Stimulated activated naive CD4-positive, alpha-beta T cell (primary cell): ENCODE data around the gene CEP170.
"Not testable (repeated sequence)": the region's sequence is repeated elsewhere in the genome, so short reads cannot be mapped to it uniquely, and the experiment has no call there.

ENCODE experiments used
- DNase-seq, 6 experiments: peaks; one replicate each; lab custom pipeline; 2025; lab: John Stamatoyannopoulos, UW

Gene CEP170

DNA sequence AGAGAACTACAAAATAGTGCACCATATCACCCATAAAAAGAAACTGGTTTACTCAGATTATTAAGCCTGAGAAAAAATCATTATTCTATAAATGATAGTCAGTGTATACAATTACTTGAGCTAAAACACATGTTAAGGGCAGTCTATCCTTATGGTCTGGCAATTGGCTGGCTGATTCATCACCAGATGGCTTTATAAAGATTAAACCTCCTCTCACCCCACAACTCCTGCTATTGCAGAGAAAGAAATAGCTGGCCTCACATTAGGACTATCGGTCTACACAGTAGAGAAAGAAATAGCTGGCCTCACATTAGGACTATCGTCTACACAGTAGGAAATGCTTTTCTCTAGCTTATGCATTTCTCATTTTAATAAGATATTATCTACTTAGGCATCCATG, 21.2 kb downstream of the CEP170 start:
- no peak for DNase-seq

DNA sequence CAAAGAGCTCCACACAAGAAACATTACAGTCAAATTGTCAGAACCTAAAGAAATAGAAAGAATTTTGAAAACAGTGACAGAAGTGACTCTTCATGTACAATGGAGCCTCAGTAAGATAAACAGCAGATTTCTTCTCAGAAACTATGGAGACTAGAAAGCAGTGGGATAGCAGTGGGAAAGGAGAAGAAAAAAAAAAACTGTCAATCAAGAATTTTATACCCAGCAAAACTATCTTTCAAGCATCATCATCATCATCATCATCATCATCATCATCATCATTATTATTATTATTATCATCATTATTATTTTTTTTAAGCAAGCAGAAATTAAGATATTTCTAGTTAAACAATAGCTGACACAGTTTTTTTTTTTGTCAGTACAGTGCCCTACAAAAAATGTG, 24.2 kb downstream of the CEP170 start:
- DNase-seq: peak in 3 of 6 experiments; percentile 2 to 11 (median 9)

DNA sequence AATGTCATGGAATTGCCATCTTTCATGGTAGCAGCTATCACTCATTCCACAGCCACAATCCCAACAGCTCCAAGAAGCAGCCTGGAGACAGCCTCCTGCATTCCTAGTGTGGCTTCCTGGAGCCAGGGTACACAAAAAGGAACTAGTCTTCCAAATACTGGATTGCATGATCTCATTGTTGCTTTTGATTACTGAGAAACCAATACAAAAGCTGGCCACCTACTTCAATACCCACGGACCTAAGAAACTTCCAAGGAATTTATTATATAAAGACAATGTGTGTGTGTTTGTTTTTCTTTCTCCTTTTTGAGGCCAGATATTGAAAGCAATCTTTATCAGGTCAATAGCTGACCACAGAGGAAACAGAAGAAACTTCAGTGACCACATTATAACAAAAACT, 25.6 kb downstream of the CEP170 start:
- DNase-seq: no peak

DNA sequence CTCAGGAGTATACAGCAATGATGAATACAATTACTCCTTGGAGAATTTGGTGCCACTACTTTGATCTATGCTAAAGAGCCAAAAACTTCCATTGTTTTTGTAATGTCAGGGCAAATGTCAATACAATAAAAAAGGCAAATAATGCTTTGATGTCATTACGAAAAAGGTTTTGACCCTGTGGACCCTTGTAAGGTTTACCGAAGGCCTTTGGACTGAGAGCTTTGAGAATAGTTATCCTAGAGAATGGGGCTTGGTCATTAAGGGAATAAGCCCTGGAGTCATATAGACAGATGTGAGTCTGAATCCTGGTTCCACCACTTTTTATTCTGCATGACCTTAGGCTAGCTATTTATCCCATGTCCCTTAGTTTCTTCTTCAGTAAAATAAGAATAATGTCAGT, 27.5 kb downstream of the CEP170 start:
- no peak for DNase-seq

DNA sequence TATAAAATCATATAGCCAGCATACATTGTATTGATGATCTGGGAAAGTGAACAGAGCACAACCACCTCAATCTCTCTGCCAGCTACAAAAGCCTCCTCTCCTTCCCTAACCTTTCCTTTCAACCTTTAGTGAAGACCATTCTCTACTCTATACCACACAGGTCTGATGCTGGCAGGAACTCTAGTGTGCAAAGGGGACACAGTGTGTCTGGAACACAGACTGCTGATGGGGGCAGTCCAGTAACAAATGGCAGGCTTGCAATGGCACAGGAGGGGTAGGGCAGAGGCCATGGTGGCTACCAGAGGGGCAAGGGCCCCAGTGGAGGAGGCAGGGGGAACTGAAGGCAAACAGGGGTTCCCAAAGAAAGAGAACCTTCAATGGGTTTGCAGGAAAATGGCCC, 37.0 kb downstream of the CEP170 start:
- DNase-seq: no peak

DNA sequence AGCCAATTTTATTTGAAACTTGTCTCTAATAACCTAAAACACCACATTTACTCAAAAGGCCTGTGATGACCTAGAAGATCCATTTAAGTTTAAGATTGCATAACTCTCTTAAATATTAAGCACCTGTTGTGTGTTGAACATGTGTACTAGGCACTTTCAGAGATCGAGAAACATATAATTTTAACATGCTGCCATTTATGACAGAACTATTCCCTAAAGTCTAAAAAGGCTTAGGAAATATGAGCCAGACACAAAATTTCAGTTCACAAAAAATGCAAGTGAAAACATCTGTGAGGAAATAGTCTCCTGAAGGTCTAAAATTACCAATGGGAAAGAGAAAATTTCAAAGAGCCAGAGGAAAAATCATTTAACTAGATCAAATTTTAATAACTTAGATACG, 37.7 kb downstream of the CEP170 start:
- DNase-seq: no peak

DNA sequence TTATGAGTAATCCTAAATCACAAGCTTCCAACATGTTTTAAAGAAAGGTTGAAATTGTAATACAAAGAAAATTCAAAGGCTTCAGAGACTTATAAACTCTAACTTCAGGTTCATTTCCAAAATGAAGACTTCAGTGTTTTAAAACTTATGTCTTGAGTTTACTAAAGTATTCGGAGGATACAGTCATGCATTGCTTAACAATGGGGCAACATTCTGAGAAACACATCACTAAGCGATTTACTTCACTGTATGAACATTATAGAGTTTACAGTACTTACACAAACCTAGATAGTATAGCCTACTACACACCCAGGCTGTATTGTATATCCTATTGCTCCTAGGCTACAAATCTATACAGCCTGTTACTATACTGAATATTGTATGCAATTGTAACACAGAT, 38.3 kb downstream of the CEP170 start:
- DNase-seq: no peak

DNA sequence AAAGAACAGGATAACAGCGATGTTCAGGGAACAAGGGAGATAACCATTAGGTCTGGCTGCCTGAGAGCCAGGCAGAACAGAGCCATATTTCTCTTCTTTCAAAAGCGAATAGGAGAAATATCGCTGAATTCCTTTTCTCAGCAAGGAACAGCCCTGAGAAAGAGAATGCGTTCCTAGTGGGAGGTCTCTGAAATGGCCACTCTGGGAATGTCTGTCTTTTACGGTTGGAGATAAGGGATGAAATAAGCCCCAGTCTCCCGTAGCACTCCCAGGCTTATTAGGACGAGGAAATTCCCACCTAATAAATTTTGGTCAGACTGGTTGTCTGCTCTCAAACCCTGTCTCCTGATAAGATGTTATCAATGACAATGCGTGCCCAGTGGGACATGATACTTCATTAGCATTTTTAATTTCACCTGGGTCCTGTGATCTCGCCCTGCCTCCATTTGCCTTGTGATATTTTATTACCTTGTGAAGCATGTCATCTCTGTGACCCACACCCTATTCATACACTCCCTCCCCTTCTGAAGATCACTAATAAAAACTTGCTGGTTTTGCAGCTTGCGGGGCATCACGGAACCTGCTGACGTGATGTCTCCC, 39.7 kb downstream of the CEP170 start:
- not testable (repeated sequence) for DNase-seq

DNA sequence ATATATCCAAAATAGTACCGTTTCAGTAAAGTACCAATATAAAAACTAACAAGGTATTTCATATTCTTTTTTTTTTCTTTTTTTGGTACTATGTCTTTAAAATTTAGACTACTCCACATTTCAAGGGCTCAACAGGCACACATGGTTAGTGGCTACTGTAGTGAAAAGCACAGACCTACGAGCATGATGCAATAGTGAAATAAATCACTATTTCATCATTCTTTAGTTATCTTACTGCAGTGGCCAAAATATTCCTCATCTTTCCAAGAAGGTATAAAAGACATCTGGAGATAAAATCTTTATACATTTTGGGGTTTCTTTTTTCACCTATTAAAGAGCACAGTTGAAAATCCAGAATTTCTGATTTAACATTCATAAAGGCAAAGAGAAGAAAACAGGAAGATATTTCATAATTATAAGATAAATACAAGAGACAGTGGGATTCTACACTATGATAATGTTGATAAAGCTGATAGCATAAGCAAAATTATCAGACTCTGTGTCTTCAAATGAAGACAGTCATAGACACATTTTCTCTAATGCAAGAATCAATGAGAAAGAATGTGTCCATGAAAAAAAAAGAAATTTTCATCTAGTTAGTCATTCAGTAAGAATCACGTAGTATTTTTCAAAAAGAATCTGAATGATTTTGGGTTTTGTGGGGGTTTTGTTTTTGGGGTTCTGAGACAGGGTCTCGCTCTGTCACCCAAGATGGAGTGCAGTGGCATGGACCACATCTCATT, 41.9 kb downstream of the CEP170 start:
- no peak for DNase-seq

DNA sequence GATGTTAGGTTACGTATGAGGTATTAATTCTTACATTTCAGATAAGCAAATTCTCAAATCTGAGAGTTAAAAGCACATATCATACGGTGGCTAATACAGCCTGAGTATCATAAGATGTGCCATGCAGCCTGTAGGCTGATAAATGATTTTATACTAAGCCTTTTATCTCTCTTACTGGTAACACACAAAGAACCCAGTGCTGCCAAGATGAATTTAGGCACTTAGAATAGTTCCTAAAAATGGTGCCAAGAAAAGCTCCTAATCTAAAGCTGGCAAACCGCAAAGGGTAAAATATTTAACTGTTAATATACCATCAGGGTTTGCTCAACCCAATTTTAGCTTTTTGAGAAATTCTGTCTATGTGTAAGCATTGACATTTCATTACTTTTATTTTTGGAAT, 43.1 kb downstream of the CEP170 start:
- DNase-seq: not testable (repeated sequence)

DNA sequence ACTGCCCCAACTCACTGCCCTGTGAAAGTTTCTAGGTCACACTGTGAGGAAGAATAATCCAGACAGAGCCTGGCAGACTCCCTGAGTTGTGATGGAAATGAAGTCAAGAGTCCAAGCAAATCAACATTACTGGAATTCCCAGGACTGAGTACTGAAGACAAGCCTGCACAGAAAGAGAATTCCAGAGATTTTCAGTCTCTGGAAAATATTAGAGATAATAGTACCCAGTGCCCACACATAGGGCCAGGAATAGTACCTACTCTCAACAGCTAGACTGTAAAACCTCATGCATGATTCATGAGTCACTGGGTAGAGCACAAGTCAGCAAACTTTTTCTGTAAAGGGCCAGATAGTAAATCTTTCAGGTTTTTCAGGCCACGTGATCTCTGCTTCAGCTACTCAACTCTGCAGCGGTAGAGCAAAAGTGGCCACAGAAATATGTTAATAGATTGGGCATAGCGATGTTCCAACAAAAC, 50.0 kb downstream of the CEP170 start:
- DNase-seq: not testable (repeated sequence)

DNA sequence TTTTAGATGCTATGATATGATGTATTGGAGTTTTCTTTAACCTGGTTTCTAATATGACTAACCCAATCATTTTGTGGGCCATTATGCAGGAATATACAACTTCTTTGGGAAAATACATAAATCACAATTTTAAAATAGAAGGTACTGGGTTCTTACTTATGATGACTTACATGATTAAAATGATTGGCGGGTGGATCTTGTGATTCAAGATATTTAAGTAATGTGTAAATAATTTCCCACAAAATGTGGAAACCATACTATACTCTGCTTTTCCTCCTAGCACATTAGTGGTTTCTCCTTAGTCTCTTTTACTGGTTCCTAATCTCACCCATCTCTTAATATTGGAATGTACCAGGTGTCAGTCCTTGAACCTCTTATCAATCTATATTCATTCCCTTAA, 50.7 kb downstream of the CEP170 start:
- DNase-seq: not testable (repeated sequence)

DNA sequence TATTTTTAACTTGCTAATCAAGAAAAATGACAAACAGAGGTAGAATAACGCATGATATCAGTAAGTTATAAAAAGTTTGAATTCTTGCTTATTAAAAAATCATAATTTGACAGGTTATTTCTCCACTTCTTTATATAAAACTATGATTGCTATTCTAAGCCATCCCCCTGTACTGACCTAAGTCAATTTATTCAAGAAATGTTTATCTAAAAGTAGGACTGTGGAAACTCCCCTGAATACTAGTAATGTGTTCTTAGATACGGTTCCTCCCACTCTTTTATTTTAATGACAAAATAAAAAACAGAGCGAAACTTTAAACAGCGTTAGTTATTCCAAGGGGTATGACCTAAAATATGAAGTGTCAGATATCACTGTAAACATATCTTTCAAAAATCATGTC, 51.9 kb downstream of the CEP170 start:
- DNase-seq: not testable (repeated sequence)

DNA sequence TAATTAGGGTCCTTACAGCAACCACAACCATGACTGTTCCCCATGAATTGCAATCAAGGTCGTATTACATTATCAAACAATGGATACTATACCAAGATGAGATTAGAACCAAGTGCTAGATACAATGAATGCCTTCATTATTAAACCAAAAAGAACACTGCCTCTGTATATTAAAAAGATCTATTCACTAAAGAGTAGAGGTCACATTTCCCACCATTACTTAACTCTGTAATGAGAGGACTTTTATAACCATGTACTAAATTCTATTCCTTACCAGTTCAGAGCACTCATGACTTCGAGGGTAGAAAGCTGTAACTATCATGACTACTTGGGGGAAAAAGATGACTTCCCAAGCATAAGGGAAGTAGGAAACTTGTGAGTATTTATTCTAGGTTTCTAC, 53.8 kb downstream of the CEP170 start:
- DNase-seq: not testable (repeated sequence)

DNA sequence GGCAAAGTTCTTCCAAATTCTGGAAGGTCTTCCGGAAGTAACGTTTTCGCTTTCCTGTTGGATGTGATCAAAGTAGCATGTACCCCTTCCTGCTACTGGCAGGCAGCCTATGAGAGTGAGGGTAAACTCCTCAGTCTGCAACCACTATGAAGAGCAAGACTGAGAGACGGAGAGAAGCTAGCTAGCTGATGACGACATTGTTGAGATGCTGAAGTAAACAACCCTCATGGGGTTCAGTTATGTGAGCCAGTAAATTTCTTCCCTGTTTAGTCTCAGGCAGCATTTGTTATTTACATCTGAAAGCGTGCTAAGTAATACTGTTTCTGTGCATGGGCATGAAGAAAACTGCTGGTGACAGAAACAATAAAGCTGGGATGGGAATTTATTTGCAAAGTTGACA, 57.6 kb downstream of the CEP170 start:
- DNase-seq: not testable (repeated sequence)

DNA sequence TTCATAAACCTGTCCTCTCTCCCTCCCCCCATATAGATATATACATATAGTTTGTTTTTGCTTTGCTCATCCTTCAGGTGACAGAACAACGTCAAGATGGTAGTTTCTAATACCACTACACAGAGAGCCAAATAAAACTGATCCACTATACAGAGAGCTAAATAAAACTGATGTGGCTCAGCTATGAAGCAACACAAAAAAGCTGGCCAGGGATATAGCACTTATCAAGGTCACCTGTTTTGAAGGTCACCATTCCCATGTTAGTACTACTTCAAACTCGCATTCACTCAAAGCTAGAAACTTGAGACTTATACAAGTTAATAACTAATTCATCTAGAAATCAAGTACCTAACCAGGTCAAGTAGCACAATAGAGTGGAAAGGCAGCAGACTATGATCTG, 61.8 kb downstream of the CEP170 start:
- not testable (repeated sequence) for DNase-seq

DNA sequence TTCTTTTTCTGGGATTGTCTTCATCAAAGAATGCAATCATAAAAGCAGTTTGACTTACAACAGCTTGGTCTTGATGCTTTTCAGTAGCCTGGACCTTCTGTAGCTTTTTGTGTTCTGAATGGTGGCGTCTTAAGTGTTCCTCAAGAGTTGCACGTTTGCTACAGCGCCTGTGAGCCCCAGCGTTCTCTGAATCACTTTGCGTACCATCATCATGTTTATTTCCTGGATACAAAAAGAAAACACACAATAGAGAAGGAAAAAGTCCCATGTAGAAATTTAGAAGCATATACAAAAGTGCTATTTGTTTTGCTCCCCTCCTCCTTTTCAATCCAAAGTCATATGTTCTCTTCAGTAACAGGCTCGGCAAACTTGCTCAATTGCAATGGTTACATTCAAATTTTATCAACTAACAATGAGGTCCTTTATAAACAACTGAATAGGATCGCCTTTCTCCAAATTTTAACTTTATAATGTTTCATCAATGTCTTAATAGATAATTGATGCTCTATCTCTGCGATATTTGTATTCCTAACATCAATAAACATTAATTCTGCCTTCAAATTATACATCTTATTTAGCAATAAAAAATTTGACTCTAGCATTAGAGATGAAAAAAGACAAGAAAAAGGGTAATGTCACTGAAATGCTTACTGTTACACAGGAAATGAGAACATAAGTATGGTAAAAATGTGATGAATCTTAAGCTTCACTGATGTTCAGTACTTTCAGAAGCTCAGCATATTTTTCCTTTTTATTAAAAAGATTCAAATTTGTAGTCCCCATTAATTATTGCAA, 68.7 kb downstream of the CEP170 start:
- DNase-seq: not testable (repeated sequence)

DNA sequence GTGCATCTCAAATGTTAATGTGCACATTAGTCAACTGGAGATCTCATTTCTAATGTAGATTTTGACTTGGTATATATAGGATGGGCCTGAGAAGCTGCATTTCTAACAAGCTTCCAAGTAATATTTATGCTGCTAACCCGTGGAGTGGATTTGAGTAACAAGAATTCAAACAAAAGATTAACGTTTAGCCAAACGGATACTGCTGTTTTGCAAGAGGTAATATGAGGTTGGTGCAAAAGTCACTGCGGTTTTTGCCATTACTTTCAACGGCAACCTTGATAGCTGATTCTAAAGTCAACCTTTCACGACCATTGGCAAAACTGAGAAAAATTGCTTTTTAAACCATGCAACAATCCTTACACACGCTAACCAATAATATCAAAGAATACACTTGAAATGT, 70.3 kb downstream of the CEP170 start:
- not testable (repeated sequence) for DNase-seq

DNA sequence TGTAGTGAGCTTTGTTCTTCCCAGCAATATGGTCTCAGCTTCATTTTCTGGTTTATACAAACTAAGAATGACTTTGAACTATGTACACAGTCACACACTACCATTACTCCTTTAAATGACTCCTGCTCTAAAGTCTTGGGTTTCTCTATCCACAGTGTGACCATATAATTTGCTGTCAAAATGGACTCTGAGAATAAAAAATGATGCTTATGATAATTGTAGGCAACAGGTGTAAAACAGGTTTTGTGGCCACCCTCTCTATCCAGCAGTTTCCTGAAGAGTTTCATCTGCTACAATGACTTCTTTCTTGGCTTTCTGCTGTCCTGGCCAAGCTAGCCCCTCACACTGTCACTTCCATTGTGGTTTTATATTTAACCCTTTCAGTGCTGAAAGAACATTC, 71.4 kb downstream of the CEP170 start:
- DNase-seq: not testable (repeated sequence)

DNA sequence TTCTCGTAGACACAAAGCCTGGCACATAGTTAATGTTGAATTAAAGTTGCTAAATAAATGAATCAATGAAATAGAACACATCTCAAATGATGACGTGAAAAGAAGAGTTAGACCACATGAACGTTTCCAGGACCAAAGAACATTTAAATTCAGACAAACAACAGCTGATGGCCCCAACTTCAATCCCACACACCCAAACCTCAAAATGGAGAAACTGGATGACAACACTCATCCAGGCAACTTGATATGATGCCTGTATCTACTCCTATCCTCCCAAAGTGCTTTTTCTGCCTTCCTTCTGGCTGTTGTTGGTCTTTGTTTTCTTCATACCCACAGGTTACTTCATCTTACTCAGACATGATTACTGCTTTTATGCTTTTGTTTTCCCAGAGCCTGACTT, 71.9 kb downstream of the CEP170 start:
- DNase-seq: not testable (repeated sequence)

DNA sequence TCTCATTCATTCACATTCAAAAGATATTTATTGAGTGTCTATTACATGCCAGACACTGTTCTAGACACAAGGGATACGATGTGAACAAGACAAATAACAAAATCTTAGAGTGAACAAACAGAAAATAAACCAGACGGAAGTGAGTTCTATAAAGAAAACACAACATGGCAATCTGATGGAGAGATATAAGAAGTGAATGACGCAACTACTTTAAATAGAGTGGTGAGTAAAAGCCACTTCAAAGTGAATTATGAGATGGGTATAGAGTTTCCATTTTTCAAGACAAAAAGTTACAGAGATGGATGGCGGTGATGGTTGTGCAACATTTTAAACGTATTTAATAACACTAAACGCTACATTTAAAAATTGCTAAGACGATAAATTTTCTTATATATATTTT, 75.4 kb downstream of the CEP170 start:
- DNase-seq: peak in 3 of 6 experiments; percentile 3 to 37 (median 30)

DNA sequence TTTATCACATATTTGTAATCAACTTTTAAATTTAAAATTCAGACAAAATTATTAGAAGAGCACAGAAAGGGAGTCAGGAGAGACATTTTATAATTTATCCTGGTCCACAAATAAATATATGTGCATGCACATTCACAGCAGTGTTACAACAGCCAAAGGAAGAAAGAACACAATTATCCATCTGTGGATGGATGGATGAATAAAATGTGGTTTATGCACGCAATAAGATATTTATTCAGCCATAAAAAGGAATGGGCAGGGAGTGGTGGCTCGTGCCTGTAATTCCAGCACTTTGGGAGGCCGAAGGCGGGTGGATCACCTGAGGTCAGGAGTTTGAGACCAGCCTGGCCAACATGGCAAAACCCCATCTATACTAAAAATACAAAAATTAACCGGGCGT, 77.3 kb downstream of the CEP170 start:
- not testable (repeated sequence) for DNase-seq
